ENCODE results near the gene SLC25A53.

SLC25A53 gene

GRCh38 chrX:104134583-104135261 is 22.1 kb downstream of the SLC25A53 start:
- no peak for DNase-seq (ENCODE audit: low read depth in 2 of 2)
- no peak for TF ChIP-seq CTCF (IDR thresholded peaks at IDR 0.05; ENCODE audit: low read depth, low read length)
- H3K4me3 ChIP-seq (replicated peaks in 1 of 2; ENCODE audit: low read depth in 2 of 2, low read length in 2 of 2) = no peak overlapping the region

- no peak for TF ChIP-seq CTCF (IDR thresholded peaks at IDR 0.05; ENCODE audit: low read depth, low read length)
- DNase-seq (ENCODE audit: low read depth in 2 of 2) = no peak
- no peak overlapping the region for H3K4me3 ChIP-seq (replicated peaks in 1 of 2; ENCODE audit: low read depth in 2 of 2, low read length in 2 of 2)
Observed at GRCh38 chrX:104130808-104131207, 26.0 kb downstream of the SLC25A53 start.

GRCh38 chrX:104126856-104127255 is 30.0 kb downstream of the SLC25A53 start:
- no peak for TF ChIP-seq CTCF (IDR thresholded peaks at IDR 0.05; ENCODE audit: low read depth, low read length)
- DNase-seq (ENCODE audit: low read depth in 2 of 2) = peak; percentile 33 to 49
- H3K4me3 ChIP-seq (replicated peaks in 1 of 2; ENCODE audit: low read depth in 2 of 2, low read length in 2 of 2) = no peak overlapping the region

GRCh38 chrX:104122829-104123228 is 34.0 kb downstream of the SLC25A53 start:
- no peak for TF ChIP-seq CTCF (IDR thresholded peaks at IDR 0.05; ENCODE audit: low read depth, low read length)
- H3K4me3 ChIP-seq (replicated peaks in 1 of 2; ENCODE audit: low read depth in 2 of 2, low read length in 2 of 2) = no peak overlapping the region
- no peak for DNase-seq (ENCODE audit: low read depth in 2 of 2)

GRCh38 chrX:104118765-104119164 is 38.0 kb downstream of the SLC25A53 start:
- no peak for TF ChIP-seq CTCF (IDR thresholded peaks at IDR 0.05; ENCODE audit: low read depth, low read length)
- no peak for DNase-seq (ENCODE audit: low read depth in 2 of 2)
- H3K4me3 ChIP-seq (replicated peaks in 1 of 2; ENCODE audit: low read depth in 2 of 2, low read length in 2 of 2) = no peak overlapping the region

GRCh38 chrX:104117759-104118158 is 39.0 kb downstream of the SLC25A53 start:
- no peak overlapping the region for H3K4me3 ChIP-seq (replicated peaks in 1 of 2; ENCODE audit: low read depth in 2 of 2, low read length in 2 of 2)
- no peak for DNase-seq (ENCODE audit: low read depth in 2 of 2)
- TF ChIP-seq CTCF (IDR thresholded peaks at IDR 0.05; ENCODE audit: low read depth, low read length) = no peak
